ENCODE measurements around the gene CDK5RAP3.
"Not testable (repeated sequence)": the region's sequence is repeated elsewhere in the genome, so short reads cannot be mapped to it uniquely, and the experiment has no call there.

Gene CDK5RAP3, protein sequence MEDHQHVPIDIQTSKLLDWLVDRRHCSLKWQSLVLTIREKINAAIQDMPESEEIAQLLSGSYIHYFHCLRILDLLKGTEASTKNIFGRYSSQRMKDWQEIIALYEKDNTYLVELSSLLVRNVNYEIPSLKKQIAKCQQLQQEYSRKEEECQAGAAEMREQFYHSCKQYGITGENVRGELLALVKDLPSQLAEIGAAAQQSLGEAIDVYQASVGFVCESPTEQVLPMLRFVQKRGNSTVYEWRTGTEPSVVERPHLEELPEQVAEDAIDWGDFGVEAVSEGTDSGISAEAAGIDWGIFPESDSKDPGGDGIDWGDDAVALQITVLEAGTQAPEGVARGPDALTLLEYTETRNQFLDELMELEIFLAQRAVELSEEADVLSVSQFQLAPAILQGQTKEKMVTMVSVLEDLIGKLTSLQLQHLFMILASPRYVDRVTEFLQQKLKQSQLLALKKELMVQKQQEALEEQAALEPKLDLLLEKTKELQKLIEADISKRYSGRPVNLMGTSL

DNA sequence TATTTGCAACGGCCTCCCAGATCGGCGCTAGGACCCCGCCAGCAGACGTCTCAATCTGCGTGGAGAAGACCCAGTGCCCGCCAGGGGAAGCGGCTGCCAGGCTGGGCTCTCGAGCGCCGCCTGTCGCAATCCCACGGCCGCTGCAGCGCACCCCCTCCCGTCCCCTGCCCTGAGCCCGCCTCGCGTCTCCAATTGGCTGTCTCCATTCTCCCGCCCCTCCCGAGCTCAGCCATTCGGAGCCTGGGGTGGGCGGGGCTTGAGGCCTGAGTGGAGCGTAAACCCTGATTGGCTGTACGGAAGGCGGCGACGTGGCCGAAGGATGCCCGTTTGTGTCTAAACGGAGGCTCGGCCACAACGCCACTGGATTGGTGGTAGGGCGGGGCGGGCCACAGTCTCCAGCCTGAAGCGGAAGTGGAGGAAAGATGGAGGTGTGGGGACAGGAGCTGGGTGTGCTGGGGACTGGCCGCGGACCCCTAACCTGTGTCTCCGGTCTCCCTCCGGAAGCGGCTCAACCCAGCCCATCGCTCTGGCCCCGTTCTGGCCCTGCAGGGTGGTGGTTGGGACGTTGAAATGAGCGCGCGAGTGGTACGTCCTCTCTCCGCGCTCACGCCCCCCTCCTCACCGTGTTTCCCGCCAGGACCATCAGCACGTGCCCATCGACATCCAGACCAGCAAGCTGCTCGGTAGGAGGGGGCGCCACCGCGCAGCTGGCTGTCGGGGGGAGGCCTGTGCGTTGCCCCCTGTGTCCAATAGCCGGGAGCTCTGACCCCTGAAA lies at the start of gene CDK5RAP3:
TSS of gene CDK5RAP3 (plus strand) at position 389 of the 775 bp plus-strand sequence. CDS start at position 423, 34 bp downstream.
- DNase-seq = peak; percentile 98

DNA sequence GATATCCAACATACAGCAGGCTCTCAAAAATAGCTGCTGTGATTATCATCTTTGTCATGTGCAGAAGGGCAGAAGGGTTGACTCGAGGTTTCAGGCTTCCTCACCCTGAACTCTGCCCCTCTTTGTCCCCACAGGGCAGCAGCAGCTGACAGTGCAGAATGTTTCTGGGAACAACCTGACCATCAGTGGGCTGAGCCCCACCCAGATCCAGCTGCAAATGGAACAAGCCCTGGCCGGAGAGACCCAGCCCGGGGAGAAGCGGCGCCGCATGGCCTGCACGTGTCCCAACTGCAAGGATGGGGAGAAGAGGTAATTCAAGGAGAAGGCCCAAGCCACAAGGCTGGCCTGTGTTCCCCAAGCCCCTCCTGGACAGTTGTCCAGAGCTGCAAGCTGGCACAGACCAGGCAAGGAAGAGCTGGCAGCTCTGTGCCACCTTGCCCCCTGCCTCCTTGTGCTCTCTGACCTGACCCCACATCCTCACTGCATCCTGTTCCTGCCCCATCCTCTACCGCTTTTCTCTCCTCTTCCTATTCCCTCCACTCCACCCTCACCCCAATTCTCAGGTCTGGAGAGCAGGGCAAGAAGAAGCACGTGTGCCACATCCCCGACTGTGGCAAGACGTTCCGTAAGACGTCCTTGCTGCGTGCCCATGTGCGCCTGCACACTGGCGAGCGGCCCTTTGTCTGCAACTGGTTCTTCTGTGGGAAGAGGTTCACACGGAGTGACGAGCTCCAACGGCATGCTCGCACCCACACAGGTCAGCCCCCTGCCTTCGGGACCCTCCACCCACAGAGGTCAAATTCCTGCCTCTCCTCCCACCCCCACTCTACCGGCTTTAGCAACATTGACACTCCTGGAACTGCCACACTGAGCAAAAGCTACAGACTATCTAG lies 45.9 kb upstream of the CDK5RAP3 start:
- no peak for DNase-seq

DNA sequence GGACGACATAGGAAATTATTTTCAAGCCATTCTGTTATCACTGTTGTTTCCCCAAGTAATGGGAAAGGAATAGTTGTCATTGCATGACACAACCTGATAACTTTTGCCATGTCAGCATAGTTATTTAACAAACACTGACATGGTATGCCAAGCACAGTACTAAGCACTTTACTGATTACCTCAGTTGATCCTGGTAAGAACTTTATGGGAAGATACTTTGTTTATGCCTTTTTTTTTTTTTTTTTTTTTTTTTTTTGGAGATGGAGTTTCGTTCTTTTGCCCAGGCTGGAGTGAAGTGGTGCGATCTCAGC lies 45.3 kb upstream of the CDK5RAP3 start:
- no peak for DNase-seq

GRCh38 chr17:47927821-47928400 lies 43.0 kb upstream of the CDK5RAP3 start:
- no peak for DNase-seq

DNA sequence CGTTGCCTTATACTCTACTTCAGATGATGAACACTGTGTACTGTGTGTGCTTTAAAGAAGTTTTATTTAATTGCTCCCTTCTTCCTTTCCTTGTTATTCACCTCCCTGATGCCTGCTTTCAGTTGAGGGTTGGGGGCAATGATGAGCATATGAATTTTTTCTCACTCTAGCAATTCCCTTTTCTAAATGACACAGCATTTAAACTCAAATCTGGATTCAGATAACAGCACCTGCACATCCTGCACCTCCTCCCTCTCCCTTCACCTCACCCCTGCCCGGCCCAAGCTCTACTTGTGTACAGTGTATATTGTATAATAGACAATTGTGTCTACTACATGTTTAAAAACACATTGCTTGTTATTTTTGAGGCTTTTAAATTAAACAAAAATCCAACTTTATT lies 42.5 kb upstream of the CDK5RAP3 start:
- DNase-seq = no peak

DNA sequence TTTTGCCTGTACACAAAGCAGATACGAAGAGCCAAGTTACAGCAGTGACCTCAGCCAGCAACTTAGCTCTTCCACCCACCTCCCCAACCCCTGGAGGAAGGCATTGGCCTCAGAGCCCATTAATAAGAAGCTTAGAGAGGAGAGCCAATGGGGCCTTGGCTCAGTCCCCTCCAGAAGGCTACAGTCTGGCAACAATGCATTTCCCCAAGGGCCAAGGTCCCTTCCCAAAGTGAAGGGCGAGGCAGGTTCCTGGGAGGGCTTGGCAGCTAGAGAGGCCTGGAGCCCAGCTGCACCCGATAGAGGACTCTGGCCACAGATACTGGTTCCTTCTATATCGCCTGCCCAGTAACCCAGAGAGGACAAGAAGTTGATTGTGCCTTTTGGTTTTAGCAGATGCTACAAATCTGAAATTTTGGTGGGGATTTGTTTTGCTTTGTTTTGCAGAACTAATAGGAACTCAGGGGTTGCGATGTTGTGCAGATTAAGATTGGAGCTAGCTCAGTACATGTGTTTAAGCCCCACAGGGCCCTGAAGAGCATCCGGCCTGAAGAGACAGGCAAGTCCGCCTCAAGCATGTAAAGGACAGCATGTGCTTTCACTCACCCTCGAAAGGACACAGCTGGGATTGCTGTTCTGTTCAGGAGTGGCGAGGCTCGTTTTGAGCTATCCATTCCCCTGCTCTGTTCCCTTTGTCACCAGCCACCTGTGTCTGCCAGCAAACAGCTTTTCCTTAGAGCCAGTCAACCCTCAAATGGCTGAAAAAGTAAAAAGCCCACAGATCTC lies 41.5 kb upstream of the CDK5RAP3 start:
- DNase-seq = no peak

DNA sequence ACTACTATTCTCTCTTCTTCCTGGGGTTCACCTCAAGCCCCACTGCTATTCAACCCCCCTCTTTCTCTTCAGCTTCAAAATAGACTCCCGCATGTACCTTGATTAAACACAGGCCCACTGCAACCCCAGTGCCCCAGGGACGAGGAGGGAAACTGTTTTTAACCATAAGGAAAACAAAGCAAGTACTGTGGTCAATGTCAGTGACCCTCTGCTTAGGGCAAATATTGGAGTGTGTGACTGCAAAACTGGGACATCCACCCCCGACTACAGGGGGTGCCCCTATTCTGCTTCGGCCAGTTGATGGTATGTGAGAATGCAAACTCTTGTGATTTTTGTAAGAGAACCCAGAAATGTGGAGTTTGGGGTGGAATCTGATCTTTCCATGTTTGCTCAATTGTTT lies 39.1 kb upstream of the CDK5RAP3 start:
- no peak for DNase-seq

GRCh38 chr17:47934856-47935255 lies 36.1 kb upstream of the CDK5RAP3 start:
- no peak for DNase-seq

DNA sequence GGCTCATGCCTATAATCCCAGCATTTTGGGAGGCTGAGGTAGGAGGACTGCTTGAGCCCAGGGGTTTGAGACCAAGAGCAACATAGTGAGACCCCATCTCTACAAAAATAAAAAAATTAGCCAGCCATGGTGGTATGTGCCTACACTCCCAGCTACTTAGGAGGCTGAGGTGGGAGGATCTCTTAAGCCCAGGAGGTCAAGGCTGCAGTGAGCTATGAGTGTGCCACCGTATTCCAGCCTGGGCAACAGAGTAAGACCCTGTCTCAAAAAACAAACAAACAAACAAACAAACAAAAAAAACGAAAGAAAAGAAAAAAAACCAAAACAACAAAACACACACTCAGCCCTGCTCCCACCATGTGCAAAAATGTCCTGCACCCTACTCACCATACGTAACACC lies 35.4 kb upstream of the CDK5RAP3 start:
- DNase-seq = not testable (repeated sequence)

GRCh38 chr17:47935961-47936360 lies 35.0 kb upstream of the CDK5RAP3 start:
- DNase-seq = no peak

DNA sequence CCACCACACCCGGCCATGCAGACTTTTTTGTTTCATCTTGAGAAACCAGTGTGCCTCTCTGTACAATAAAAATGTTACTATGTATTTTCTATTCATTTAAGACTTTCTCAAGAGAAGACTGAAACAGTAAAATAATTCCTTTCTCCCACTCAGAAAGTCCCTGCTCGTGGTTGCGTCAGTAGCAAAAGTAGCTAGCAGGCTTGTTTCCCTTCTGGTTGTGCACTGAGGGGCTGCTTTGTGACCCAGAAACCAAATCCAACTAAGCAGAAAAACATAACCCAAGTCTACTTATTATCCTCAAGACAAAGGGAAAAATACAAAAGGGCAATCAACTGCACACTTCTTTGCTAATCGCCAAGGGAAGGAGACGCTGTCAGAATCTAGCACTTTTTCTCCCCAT lies 33.0 kb upstream of the CDK5RAP3 start:
- no peak for DNase-seq

DNA sequence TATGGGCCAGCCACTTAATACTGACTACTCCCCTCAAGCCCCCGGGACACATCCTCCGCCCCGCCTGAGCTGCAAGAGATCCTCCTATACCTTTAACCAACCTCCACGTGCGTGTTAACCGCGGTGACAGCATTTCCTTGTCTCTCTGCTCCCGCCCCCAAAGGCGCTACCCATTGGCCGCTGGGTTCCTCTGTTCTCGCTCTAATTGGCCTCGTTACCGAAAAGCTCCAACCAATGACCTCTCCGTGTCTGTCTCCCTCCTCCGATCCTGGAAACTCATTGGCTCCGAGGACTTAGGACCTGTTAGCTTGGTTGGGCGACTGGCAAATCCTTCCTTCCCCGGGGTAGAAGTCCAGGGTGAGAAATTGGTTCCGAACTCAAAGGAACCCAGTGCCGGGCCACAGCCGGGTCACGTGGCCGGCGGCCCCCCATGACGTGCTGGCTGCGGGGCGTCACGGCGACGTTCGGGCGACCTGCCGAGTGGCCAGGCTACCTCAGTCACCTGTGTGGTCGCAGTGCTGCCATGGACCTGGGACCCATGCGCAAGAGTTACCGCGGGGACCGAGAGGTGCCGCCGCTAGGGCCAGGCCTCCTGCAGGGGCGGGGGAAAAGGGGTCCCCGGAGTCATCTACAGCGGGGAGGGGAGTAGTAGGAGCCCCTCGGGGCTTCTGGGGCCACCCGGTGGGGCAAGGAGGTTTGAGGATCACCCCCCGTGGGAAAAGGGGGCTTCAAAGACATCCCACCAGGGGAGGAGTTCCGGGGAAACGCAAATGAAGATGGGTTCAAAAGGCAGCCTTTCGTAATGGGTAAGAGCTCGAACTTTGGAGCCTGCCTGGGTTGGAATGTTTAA lies 29.4 kb upstream of the CDK5RAP3 start, which contains the start of gene PNPO:
TSS of gene PNPO (plus strand) at position 326 of the 850 bp plus-strand sequence. CDS start at position 431, 105 bp downstream.
- peak; percentile 98 for DNase-seq

DNA sequence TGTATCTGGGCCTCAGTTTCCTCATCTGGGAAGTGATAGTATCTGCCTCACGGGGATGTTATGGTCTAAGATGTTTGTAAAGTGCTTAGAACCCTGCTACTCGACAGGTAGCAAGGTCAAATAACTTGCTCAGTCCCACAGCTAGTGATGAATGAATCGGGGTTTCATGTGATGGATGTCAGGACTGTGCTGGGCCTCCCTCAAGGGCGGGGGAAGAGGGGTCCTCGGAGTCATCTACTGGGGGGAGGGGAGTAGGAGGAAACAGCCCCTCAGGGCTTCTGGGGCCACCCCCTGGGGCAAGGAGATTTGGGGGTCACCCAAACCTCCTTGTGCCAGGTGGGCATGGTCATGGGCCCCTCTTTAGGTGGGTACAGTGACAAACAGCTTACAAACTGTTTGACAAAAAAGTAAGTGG lies 28.8 kb upstream of the CDK5RAP3 start:
- DNase-seq = no peak

- DNase-seq = no peak
Measured at GRCh38 chr17:47942568-47942967, 28.3 kb upstream of the CDK5RAP3 start.

- DNase-seq = no peak
Measured at GRCh38 chr17:47945080-47945479, 25.8 kb upstream of the CDK5RAP3 start.

GRCh38 chr17:47945529-47946508 lies 25.1 kb upstream of the CDK5RAP3 start:
- DNase-seq = no peak

DNA sequence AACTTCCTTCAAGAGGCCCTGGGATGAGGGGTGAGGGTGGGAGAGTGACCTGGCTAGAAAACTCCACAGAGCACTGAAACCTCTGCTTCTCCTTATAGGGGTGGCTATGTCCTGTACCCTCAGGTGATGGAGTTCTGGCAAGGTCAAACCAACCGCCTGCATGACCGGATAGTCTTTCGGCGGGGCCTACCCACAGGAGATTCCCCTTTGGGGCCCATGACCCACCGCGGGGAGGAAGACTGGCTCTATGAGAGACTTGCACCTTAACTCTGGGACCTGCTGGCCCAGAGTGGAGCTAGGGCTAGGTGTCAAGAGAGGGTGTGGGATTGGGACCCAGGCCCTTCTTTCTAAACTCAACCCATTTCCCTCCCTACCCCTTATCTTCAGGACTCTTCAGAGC lies 24.4 kb upstream of the CDK5RAP3 start:
- no peak for DNase-seq

GRCh38 chr17:47946929-47947397 lies 23.9 kb upstream of the CDK5RAP3 start:
- peak; percentile 47 for DNase-seq

DNA sequence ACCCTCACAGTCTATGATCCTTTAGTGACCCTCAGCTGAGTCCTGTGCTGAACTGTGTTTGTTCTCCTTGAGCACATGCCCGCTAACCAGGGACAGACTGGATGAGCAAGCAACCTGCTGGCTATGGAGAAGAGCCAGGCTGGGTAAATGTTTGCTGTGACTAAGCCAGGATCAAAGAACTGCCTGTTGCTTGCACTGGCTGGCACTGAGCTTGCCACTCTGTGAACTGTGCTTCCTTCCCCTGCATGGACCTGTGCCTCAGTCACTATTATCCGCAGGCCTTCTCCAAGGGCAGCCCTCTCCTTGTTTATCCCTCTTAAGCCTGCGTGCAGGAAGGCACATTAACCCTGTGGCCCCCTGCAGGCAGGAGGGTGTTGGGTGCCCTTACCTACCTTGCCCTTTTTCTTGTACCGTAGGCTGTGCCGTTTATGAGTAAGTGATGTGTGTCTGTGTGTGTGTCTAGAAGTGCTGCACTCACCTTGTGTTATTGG lies 22.2 kb upstream of the CDK5RAP3 start:
- no peak for DNase-seq

Data from DMS79 (cell line).